Type B pancreatic cell (in vitro differentiated cells): ENCODE results near the gene SSR3. TPM values are rescaled to one million over a fixed set of nuclear protein-coding genes. Genes with fewer than 3 reads are reported as not detected.
"Not testable (repeated sequence)": the region's sequence is repeated elsewhere in the genome, so short reads cannot be mapped to it uniquely, and the experiment has no call there.

ENCODE experiments used
- DNase-seq: peaks from one replicate; pipeline ENCODE4 v3.0.0; 2021; ENCODE audit warnings: mixed read lengths; ENCODE audit not compliant: unreplicated experiment; ENCODE audit errors: extremely low spot score
- H3K27ac Mint-ChIP-seq: 2 replicates; pipeline ENCODE4 v1.8.0; 2021; ENCODE audit warnings: mild to moderate bottlenecking, mixed read lengths
- H3K27me3 Mint-ChIP-seq: 2 replicates; pipeline ENCODE4 v1.8.0; 2021; ENCODE audit warnings: mixed read lengths
- H3K36me3 Mint-ChIP-seq: 2 replicates; pipeline ENCODE4 v1.8.0; 2021; ENCODE audit warnings: mixed read lengths
- H3K4me1 Mint-ChIP-seq: one replicate; pipeline ENCODE4 v1.8.0; 2021; ENCODE audit warnings: mixed read lengths; ENCODE audit not compliant: unreplicated experiment
- H3K4me3 Mint-ChIP-seq: 2 replicates; pipeline ENCODE4 v1.8.0; 2021; ENCODE audit warnings: mild to moderate bottlenecking, mixed read lengths
- H3K9me3 Mint-ChIP-seq: 2 replicates; pipeline ENCODE4 v1.8.0; 2021; ENCODE audit warnings: mixed read lengths
- CTCF ChIP-seq: fragments of 200-600 bp; sonication (generic); conservative IDR thresholded peaks from 2 replicates; pipeline ENCODE4 v1.5.0; 2021; ENCODE audit warnings: antibody characterized with exemption, mild to moderate bottlenecking
- total RNA-seq: library from RNA; stranded (reverse); gene quantifications from 2 replicates; pipeline ENCODE4 v1.2.1, GENCODE V29; 2021; ENCODE audit warnings: low replicate concordance

The SSR3 gene
- total RNA-seq, 1 donor from 2014 or later = 170 TPM

GRCh38 chr3:156575641-156576040, 20.7 kb upstream of the SSR3 start:
- Mint-ChIP-seq H3K4me3 (no peak overlapping the region), H3K4me1 (no peaks in the 10 kb centered on the region), H3K9me3 (no peaks in the 10 kb centered on the region), H3K36me3 (no peaks in the 10 kb centered on the region), H3K27ac (no peak overlapping the region), H3K27me3 (peaks cover 4% of the 10 kb centered on the region)
- DNase-seq = no peak
- TF ChIP-seq CTCF = no peak

GRCh38 chr3:156569881-156570280, 15.0 kb upstream of the SSR3 start:
- H3K27ac Mint-ChIP-seq, H3K9me3 Mint-ChIP-seq, H3K27me3 Mint-ChIP-seq, DNase-seq, H3K4me1 Mint-ChIP-seq, H3K36me3 Mint-ChIP-seq, H3K4me3 Mint-ChIP-seq: not testable (repeated sequence)

GRCh38 chr3:156569016-156569415, 14.1 kb upstream of the SSR3 start:
- not testable (repeated sequence) for DNase-seq, H3K36me3 Mint-ChIP-seq, H3K9me3 Mint-ChIP-seq, H3K27ac Mint-ChIP-seq, H3K27me3 Mint-ChIP-seq, H3K4me1 Mint-ChIP-seq, H3K4me3 Mint-ChIP-seq

- no peaks in the 10 kb centered on the region for H3K4me1 Mint-ChIP-seq
- H3K36me3 Mint-ChIP-seq = no peaks in the 10 kb centered on the region
- H3K4me3 Mint-ChIP-seq = no peak overlapping the region
- TF ChIP-seq CTCF = no peak
- H3K27me3 Mint-ChIP-seq = peaks cover 5% of the 10 kb centered on the region
- DNase-seq = no peak
- H3K9me3 Mint-ChIP-seq = no peaks in the 10 kb centered on the region
- H3K27ac Mint-ChIP-seq = no peak overlapping the region
Measured at GRCh38 chr3:156563900-156564682, 9.2 kb upstream of the SSR3 start.

GRCh38 chr3:156562486-156562885, 7.6 kb upstream of the SSR3 start:
- H3K9me3 Mint-ChIP-seq, H3K4me1 Mint-ChIP-seq, H3K27me3 Mint-ChIP-seq, H3K4me3 Mint-ChIP-seq, H3K27ac Mint-ChIP-seq, H3K36me3 Mint-ChIP-seq, DNase-seq: not testable (repeated sequence)

- TF ChIP-seq CTCF = no peak
- H3K4me3 Mint-ChIP-seq = no peak overlapping the region
- no peak for DNase-seq
- H3K27ac Mint-ChIP-seq = no peak overlapping the region
- H3K4me1 Mint-ChIP-seq = no peaks in the 10 kb centered on the region
- H3K27me3 Mint-ChIP-seq = peaks cover 5% of the 10 kb centered on the region
- no peaks in the 10 kb centered on the region for H3K36me3 Mint-ChIP-seq
- H3K9me3 Mint-ChIP-seq = no peaks in the 10 kb centered on the region
Measured at GRCh38 chr3:156561533-156561932, 6.6 kb upstream of the SSR3 start.

- Mint-ChIP-seq H3K4me3 (no peak overlapping the region), H3K27ac (no peak overlapping the region), H3K27me3 (peaks cover 8% of the 10 kb centered on the region), H3K4me1 (peaks cover 4% of the 10 kb centered on the region), H3K9me3 (no peaks in the 10 kb centered on the region), H3K36me3 (no peaks in the 10 kb centered on the region)
- no peak for TF ChIP-seq CTCF
- DNase-seq = no peak
Measured at GRCh38 chr3:156559321-156559720, 4.4 kb upstream of the SSR3 start.
